ENCODE data around the gene ATP6V1B1.

ATP6V1B1 gene

GRCh38 chr2:70935468-70936164 is at the start of gene ATP6V1B1:
Gene ATP6V1B1 (plus strand): TSS chr2:70935900. CDS start chr2:70935955, 55 bp downstream.
- no peak for DNase-seq

- DNase-seq: no peak
Observed at GRCh38 chr2:70886541-70886987, 49.1 kb upstream of the ATP6V1B1 start.

GRCh38 chr2:70887208-70887549 is 48.5 kb upstream of the ATP6V1B1 start:
- DNase-seq: no peak

- peak; percentile 51 for DNase-seq
Observed at GRCh38 chr2:70887550-70888246, 48.0 kb upstream of the ATP6V1B1 start.

GRCh38 chr2:70888366-70888922 is 47.3 kb upstream of the ATP6V1B1 start:
- no peak for DNase-seq

- no peak for DNase-seq
Observed at GRCh38 chr2:70888923-70889715, 46.6 kb upstream of the ATP6V1B1 start.

- no peak for DNase-seq
Observed at GRCh38 chr2:70889716-70890037, 46.0 kb upstream of the ATP6V1B1 start.

- no peak for DNase-seq
Observed at GRCh38 chr2:70890469-70891065, 45.1 kb upstream of the ATP6V1B1 start.

GRCh38 chr2:70891572-70892357 is 43.9 kb upstream of the ATP6V1B1 start:
- no peak for DNase-seq

GRCh38 chr2:70892750-70893149 is 43.0 kb upstream of the ATP6V1B1 start:
- no peak for DNase-seq

GRCh38 chr2:70893186-70893585 is 42.5 kb upstream of the ATP6V1B1 start:
- DNase-seq: no peak

GRCh38 chr2:70894765-70895164 is 40.9 kb upstream of the ATP6V1B1 start:
- no peak for DNase-seq

- no peak for DNase-seq
Observed at GRCh38 chr2:70895249-70895648, 40.5 kb upstream of the ATP6V1B1 start.

- no peak for DNase-seq
Observed at GRCh38 chr2:70895998-70896764, 39.5 kb upstream of the ATP6V1B1 start.

- no peak for DNase-seq
Observed at GRCh38 chr2:70896765-70897202, 38.9 kb upstream of the ATP6V1B1 start.

GRCh38 chr2:70897203-70897976 is 38.3 kb upstream of the ATP6V1B1 start:
- no peak for DNase-seq

- DNase-seq: no peak
Observed at GRCh38 chr2:70897977-70898226, 37.8 kb upstream of the ATP6V1B1 start.

- no peak for DNase-seq
Observed at GRCh38 chr2:70898363-70899240, 37.1 kb upstream of the ATP6V1B1 start.

- DNase-seq: no peak
Observed at GRCh38 chr2:70901227-70902066, 34.3 kb upstream of the ATP6V1B1 start.

All from hematopoietic multipotent progenitor cell treated with erythropoietin and hydrocortisone succinate and interleukin-3 and kit ligand, for 6 days (in vitro differentiated cells).